Stimulated activated CD4-positive, alpha-beta T cell treated with anti-CD3 and anti-CD28 coated beads, Interleukin-1b, Interleukin-23, amount 100 ng/mL, for 1 hour (primary cell): Measurements from ENCODE around the gene CCDC50.

Experiments
- DNase-seq, 2 donors: peaks; one replicate each; pipeline ENCODE4 v3.0.0-alpha.2; 2020; ENCODE audit warnings: low read depth in 2 of 2

CCDC50 gene

DNA sequence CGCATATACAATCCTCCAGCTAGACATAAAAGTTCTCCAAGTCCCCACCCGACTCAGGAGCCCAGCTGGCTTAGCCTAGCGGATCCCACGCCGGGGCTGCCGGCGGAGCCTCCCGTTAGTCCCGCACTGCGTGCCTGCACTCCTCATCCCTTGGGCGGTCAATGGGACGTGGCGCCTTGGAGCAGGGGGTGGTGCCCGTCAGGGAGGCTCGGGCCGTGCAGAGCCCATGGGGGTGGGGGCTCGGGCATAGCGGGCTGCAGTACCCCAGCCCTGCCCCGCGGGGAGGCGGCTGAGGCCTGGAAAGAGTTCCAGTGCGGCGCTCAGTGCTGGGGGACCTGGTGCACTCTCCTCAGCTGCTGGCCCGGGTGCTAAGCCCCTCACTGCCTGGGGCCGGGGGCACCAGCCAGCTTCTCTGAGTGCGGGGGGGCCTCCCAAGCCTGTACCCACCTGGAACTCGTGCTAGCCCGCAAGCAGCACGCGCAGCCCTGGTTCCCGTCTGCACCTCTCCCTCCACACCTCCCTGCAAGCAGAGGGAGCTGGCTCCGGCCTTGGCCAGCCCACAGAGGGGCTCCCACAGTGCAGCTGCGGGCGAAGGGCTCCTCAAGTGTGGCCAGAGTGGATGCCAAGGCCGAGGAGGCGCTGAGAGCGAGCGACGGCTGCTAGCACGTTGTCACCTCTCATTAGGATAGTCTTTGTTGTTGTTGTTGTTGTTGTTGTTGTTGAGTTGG lies 12.2 kb upstream of the CCDC50 start:
- no peak for DNase-seq

DNA sequence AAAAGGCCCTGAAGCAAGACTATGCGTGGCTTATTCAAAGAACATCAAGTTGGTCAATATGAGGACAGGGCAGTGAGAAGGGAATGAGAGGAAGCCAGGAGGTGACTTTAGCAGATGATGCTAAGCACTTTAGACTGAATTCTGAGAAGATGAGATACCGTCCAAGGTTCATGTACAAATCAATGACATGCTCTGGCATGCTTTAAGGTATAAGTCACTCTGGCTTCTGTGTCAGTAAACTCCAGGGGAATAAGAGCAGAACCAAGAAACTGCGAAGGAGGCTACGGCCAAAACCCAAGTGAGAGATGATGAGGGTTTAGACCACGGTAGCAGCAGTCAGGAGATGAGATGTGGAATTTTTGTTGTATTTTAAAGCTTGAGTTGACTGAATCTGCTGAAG lies 8.9 kb upstream of the CCDC50 start:
- no peak for DNase-seq

DNA sequence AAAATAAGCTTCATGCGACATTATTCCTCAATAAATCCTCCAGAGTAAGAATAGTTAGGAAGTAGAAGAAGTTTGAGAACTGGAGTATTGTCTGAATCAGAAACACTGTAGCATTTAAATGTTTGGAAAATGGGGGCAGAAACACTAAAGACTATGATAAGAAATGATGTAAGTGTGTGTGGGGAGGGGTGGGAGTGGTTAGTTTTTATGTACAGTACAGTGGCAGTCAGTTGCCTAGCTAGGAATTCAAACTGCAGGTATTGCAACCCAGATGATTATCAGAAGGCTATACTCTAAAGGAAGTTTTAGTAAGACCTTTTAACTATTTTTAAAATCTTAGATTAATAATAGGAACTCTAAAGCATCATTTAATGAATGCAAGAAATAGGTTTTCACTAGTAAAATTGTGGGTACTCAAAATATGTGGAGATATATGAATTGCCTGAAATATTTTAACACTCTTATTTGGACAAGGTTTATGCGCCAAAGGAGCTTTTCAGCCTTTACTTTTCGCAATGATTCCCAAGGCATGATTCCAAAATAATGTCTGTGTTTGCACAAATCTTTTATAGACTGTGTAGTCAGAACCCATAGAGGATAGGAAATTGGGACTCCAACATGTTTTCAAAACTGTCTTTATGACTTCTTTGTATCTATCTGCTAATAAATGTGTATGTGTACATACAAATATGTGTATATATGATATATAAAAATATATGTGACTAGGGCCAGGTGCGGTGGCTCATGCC lies 8.0 kb upstream of the CCDC50 start:
- no peak for DNase-seq

DNA sequence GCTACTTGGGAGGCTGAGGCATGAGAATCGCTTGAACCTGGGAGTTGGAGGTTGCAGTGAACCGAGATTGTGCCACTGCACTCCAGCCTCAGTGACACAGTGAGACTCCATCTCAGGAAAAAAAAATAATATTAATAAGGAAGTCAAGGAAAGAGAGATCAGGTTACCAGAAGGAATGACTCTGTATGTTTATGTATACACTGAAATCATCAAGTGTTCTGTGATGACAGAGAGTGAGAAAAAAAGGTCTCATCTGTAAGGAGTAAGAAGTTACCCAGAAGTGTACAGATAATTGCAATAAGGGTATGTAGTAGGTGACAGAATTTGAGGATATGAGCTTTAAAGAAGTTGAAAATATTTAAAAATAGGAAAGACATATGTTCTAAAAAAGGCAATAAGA lies 4.3 kb upstream of the CCDC50 start:
- no peak for DNase-seq

DNA sequence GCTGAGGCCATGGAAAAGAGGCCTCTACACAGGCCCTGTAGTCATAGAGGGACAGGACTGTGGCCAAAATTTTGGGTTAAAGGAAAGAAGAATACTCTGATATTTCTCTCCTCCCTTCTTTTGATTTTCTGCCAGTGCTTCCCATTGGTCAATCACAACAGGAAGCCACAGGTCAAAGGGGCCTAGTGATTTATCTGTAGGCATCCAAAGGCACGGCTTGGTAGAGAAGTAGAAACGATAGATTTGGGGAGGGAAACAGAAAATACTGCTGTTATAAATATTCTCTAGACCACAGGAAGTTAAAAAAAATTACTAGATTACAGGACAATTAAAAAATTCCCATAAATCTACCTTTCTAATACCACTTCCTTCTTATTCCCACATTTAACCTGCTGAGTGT lies 1.7 kb upstream of the CCDC50 start:
- DNase-seq: no peak

GRCh38 chr3:191328383-191328961 lies 722 bp upstream of the CCDC50 start:
- no peak for DNase-seq

DNA sequence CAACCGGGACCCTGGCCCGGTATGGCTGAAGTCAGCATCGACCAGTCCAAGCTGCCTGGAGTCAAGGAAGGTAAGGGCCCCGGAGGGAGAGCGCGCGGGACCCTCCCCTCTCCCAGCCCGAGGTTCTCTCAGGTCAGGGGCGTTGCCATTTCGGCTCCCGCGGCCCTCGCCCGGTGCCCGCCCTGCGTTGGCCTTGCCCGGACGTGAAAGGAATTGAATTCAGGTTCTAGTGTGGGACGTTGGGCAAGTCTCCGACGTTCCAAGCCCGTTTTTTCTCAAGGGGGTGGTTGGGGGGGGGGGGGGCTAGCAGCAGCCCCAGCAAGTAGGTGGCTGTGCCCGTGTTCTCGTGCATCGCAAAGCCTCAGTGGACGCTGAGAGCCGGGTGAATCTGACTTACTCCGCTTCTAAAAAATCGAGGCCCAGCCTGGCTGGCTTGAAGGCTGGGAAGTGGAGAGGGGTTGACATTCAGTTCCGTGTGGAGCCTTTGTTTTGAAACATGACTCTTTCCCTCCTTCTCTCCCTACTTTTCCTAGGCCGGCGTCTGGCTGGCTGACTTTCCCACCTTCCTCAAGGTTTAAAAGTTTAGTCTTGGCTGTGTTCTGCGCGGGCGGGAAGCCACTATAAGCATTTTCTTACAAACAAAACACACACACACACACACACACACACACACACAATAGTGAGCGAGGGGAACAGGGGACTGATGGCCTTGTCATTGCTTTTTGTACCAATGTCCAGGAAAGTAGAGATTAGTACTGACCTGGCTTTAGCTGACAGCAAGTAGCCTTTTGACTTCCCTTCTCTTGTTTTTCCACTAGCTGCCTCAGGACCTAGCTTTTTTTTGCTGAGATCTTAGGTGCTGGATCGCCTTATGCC lies 698 bp downstream of the CCDC50 start, which contains the start of gene UTS2B:
UTS2B (minus strand) TSS at position 873 of the 876 bp plus-strand sequence. CDS start 48,337 bp downstream, outside the sequence.
- no peak for DNase-seq

DNA sequence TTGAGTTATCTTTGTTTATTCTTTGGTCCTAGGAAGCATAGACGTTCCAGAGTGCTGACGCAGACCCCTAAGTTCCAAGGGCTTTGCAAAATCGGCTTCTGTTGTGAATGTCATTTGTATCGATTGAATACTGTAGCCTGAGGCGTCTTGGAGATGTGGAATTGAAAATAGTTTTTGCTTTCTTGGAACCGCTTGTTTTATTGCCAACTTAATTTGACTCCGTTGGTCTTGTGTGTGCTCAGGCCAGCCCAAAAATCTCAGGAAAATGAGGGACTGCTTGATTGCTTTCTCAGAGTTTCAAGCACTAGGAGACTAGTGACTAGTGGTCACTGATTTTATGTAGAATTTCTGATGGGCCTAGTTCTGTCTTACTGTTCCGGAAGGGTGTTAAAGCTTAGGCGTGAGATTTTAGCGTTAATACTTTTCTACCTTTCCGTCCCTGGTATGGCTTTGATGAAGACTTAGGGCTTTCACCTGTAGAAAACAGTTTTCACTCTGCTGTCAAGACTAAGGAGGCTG lies 1.4 kb downstream of the CCDC50 start:
- no peak for DNase-seq

GRCh38 chr3:191331388-191331787 lies 2.2 kb downstream of the CCDC50 start:
- no peak for DNase-seq

DNA sequence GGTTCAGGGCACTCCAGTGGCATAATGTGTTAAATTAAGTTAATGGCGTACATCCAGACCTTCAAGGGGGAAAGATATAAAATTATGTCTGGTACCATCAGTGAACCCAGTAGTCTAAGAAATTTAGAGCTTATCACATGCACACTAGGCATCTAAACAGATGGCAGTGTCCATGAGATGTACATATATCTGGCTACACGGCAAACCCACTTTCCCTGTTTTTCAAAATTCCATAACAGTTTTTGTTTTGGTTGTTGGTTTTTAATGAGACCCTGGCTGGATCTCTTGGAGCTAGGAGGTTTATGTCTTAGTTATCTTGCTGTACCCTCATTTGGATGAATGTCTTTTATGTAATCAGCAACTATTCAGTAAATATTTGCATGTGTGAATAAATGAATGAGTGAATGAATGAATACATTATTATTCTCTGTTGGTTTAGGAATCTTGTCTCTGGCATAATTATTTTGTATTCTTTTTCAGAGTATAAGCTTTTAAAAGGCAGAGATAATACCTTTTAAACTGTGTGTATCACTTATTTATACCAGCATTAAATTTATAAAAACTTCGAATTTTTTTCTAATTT lies 4.2 kb downstream of the CCDC50 start:
- no peak for DNase-seq

- no peak for DNase-seq
Observed at GRCh38 chr3:191334346-191334893, 5.2 kb downstream of the CCDC50 start.

GRCh38 chr3:191336833-191337232 lies 7.6 kb downstream of the CCDC50 start:
- DNase-seq: no peak

DNA sequence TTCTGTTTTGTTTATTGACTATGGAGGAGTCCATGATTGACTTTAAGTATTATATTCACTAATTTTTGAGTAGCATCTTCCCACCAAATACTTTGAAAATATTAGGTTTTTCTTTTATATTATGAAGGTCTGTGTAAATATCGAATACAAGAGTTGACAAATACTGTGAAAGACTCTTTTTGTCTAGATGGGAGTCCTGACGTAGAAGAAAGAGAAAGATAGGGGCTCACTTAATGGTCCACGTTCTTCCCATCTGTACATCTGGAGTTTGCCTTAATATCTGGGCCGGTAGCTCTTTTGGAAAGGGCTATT lies 8.9 kb downstream of the CCDC50 start:
- DNase-seq: no peak

DNA sequence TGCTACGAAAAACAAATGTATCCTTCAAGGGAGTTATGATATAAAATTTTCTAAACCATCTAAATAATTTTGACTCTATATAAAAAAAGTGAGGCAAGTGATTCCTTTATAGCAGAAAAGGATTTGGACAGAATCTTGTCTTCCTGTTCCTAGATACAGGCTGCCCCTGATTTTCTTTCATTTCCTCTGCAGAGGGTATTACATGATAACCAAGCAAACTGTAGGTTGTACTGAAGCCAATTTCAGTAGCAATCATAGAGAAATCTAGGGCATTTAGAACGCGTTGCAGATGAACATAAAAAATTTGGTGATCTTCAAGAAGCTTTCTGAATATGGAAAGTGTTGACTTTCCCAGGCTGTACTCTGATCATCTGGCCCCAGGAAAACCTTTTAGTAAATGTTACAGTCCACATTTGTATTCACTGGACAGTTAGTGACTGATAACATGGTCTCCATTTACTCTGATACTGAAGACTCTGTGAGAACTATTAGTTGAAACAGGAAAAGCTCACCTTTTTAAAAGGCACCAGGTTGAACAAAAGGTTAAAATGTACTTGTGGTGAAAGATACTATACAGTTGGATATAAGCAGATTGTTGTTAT lies 10.2 kb downstream of the CCDC50 start:
- DNase-seq: no peak

- no peak for DNase-seq
Observed at GRCh38 chr3:191340351-191340750, 11.2 kb downstream of the CCDC50 start.

GRCh38 chr3:191340966-191341365 lies 11.8 kb downstream of the CCDC50 start:
- DNase-seq: no peak

DNA sequence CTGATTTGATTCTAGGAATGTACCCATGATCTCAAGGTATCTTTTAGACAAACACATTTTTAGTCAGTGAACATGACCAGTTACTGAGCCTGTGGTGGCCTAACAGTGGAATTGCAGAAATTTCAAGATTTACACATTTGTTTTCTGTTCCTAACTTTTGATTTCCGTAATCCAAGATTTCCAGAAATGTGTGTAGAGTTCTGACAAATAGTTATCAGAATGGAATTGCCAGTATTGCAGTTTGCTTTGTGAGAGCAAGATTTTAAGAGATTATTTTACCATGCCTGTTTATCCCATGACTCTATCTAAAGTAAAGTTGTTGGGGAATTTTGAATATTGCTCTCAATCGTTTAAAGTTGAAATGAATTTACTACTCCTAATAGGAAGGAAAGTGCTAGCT lies 12.8 kb downstream of the CCDC50 start:
- no peak for DNase-seq

GRCh38 chr3:191342411-191342810 lies 13.2 kb downstream of the CCDC50 start:
- DNase-seq: no peak

- DNase-seq: no peak
Observed at GRCh38 chr3:191343115-191343514, 13.9 kb downstream of the CCDC50 start.

- DNase-seq: no peak
Observed at GRCh38 chr3:191343913-191344312, 14.7 kb downstream of the CCDC50 start.

GRCh38 chr3:191345334-191345733 lies 16.1 kb downstream of the CCDC50 start:
- no peak for DNase-seq
